ENCODE results near the gene SRRM2.
A peak's percentile ranks its signal among the peaks of the same experiment; 100 is the strongest.

DNA sequence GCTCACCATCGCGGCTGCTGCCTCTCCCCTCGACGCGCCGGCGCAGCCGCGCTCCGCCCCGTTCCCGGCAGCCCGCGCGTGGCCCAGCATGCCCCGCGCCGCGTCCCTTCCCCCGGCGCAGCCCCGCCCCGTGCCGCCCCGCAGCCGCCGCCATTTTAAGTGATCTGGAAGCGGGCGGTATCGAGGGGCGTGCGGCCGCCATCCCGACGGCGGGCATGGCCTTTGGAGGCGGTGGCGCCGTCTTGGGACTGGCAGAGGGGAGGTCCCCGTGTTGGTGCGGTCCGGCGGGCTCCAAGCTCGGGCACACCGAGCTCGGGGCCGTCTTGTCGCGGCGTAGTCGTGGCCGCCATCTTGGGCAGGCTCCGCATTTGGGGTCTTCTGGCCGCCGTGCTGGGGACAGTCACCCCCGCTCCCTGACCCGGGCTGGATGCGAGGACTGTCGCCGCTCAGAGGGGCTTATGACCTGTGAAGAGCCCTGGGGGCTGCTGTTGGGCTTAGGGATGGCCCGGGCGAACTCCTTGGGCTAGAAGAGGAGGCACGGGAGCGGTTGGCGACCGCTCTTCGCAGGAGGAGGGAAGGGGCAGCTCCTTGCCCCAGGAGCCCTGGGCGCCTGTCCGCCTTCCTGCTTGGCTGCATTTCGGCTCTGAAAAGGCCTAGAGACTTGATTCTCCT lies 24.9 kb downstream of the SRRM2 start, which contains the start of gene ELOB:
- TF ChIP-seq, protein P1, sequence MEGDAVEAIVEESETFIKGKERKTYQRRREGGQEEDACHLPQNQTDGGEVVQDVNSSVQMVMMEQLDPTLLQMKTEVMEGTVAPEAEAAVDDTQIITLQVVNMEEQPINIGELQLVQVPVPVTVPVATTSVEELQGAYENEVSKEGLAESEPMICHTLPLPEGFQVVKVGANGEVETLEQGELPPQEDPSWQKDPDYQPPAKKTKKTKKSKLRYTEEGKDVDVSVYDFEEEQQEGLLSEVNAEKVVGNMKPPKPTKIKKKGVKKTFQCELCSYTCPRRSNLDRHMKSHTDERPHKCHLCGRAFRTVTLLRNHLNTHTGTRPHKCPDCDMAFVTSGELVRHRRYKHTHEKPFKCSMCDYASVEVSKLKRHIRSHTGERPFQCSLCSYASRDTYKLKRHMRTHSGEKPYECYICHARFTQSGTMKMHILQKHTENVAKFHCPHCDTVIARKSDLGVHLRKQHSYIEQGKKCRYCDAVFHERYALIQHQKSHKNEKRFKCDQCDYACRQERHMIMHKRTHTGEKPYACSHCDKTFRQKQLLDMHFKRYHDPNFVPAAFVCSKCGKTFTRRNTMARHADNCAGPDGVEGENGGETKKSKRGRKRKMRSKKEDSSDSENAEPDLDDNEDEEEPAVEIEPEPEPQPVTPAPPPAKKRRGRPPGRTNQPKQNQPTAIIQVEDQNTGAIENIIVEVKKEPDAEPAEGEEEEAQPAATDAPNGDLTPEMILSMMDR (IDR thresholded peaks at IDR 0.05), result no peak
- TF ChIP-seq POLR2A (IDR thresholded peaks at IDR 0.05), result peak; percentile 62
